HEK293 (cell line): ENCODE data around the gene CYP4F8.
"Not testable (repeated sequence)": the region's sequence is repeated elsewhere in the genome, so short reads cannot be mapped to it uniquely, and the experiment has no call there.

Experiments used
- KLF9 ChIP-seq: fragments of 450-650 bp; formaldehyde crosslinking; IDR thresholded peaks from 2 replicates; pipeline ENCODE4 v1.5.1; 2016; ENCODE audit warnings: missing biosample characterization, missing genetic modification characterization, low read depth
- PRDM1 ChIP-seq: fragments of 450-650 bp; formaldehyde crosslinking; IDR thresholded peaks from 2 replicates; pipeline ENCODE4; 2016; ENCODE audit warnings: missing biosample characterization, missing genetic modification characterization
- SP2 ChIP-seq: fragments of 450-650 bp; formaldehyde crosslinking; IDR thresholded peaks from 2 replicates; pipeline ENCODE4 v1.5.1; 2016; ENCODE audit warnings: missing biosample characterization, missing genetic modification characterization
- TF ChIP-seq, protein P1 (sequence below): fragments of 450-650 bp; formaldehyde crosslinking; IDR thresholded peaks from 2 replicates; pipeline ENCODE4 v1.5.1; 2016; ENCODE audit warnings: missing biosample characterization, missing genetic modification characterization
- TF ChIP-seq, protein P2 (sequence below): fragments of 450-650 bp; formaldehyde crosslinking; IDR thresholded peaks from 2 replicates; pipeline ENCODE4 v1.5.1; 2016; ENCODE audit warnings: missing biosample characterization, missing genetic modification characterization
- TF ChIP-seq, protein P3 (sequence below): fragments of 450-650 bp; formaldehyde crosslinking; IDR thresholded peaks from 2 replicates; pipeline ENCODE4 v1.5.1; 2016; ENCODE audit warnings: missing biosample characterization, missing genetic modification characterization

DNA sequence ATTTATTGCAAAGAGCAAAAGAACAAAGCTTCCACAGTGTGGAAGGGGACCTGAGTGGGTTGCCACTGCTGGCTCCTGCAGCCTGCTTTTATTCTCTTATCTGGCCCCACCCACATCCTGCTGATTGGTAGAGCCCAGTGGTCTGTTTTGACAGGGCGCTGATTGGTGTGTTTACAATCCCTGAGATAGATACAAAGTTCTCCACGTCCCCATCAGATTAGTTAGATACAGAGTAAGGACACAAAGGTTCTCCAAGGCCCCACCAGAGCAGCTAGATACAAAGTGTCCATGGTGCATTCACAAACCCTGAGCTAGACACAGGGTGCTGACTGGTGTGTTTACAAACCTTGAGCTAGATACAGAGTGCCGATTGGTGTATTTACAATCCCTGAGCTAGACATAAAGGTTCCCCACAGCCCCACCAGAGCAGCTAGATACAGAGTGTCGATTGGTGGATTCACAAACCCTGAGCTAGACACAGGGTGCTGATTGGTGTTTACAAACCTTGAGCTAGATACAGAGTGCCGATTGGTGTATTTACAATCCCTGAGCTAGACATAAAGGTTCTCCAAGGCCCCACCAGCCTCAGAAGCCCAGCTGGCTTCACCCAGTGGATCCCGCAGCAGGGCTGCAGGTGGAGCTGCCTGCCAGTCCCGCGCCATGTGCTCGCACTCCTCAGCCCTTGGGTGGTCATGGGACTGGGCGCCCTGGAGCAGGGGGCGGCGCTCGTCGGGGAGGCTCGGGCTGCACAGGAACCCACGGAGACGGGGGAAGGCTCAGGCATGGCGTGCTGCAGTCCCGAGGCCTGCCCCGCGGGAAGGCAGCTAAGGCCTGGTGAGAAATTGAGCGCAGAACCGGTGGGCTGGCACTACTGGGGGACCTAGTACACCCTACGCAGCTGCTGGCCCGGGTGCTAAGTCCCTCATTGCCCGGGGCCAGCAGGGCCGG lies 6.8 kb upstream of the CYP4F8 start:
- not testable (repeated sequence) for TF ChIP-seq KLF9, SP2, PRDM1 (tag by site-specific recombination)
- TF ChIP-seq, protein P1, sequence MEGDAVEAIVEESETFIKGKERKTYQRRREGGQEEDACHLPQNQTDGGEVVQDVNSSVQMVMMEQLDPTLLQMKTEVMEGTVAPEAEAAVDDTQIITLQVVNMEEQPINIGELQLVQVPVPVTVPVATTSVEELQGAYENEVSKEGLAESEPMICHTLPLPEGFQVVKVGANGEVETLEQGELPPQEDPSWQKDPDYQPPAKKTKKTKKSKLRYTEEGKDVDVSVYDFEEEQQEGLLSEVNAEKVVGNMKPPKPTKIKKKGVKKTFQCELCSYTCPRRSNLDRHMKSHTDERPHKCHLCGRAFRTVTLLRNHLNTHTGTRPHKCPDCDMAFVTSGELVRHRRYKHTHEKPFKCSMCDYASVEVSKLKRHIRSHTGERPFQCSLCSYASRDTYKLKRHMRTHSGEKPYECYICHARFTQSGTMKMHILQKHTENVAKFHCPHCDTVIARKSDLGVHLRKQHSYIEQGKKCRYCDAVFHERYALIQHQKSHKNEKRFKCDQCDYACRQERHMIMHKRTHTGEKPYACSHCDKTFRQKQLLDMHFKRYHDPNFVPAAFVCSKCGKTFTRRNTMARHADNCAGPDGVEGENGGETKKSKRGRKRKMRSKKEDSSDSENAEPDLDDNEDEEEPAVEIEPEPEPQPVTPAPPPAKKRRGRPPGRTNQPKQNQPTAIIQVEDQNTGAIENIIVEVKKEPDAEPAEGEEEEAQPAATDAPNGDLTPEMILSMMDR (tag by site-specific recombination): not testable (repeated sequence)
- TF ChIP-seq, protein P2, sequence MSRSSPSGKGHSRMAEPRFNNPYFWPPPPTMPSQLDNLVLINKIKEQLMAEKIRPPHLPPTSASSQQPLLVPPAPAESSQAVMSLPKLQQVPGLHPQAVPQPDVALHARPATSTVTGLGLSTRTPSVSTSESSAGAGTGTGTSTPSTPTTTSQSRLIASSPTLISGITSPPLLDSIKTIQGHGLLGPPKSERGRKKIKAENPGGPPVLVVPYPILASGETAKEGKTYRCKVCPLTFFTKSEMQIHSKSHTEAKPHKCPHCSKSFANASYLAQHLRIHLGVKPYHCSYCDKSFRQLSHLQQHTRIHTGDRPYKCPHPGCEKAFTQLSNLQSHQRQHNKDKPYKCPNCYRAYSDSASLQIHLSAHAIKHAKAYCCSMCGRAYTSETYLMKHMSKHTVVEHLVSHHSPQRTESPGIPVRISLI: not testable (repeated sequence)
- TF ChIP-seq, protein P3, sequence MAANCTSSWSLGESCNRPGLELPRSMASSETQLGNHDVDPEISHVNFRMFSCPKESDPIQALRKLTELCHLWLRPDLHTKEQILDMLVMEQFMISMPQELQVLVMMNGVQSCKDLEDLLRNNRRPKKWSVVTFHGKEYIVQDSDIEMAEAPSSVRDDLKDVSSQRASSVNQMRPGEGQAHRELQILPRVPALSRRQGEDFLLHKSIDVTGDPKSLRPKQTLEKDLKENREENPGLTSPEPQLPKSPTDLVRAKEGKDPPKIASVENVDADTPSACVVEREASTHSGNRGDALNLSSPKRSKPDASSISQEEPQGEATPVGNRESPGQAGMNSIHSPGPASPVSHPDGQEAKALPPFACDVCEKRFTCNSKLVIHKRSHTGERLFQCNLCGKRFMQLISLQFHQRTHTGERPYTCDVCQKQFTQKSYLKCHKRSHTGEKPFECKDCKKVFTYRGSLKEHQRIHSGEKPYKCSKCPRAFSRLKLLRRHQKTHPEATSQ (tag by site-specific recombination): not testable (repeated sequence)
